Liver (tissue), 9 donors: Measurements from ENCODE around the gene CCDC134. TPM values are rescaled to one million over a fixed set of nuclear protein-coding genes. Genes with fewer than 3 reads are reported as not detected.

Source experiments
- DNase-seq: peaks from one replicate; pipeline ENCODE4 v3.0.0-alpha.2; 2017; ENCODE audit warnings: low spot score
- H3K27ac ChIP-seq, 2 donors: one replicate each; pipeline ENCODE4 v1.7.0; 2013; ENCODE audit warnings: inconsistent platforms in 2 of 2, low read length in 2 of 2, control low read depth in 1 of 2, low read depth in 1 of 2, mild to moderate bottlenecking in 1 of 2
- H3K27me3 ChIP-seq, 4 donors: one replicate each; pipeline versions ENCODE4 v1.6.1 to v1.7.0; 2013; ENCODE audit warnings: low read length in 3 of 4, inconsistent platforms in 1 of 4, mild to moderate bottlenecking in 1 of 4, moderate library complexity in 1 of 4; ENCODE audit not compliant: control insufficient read depth in 4 of 4, insufficient read depth in 4 of 4
- H3K36me3 ChIP-seq, 4 donors: one replicate each; pipeline versions ENCODE4 v1.6.1 to v1.7.0; 2013; ENCODE audit warnings: low read length in 3 of 4, mild to moderate bottlenecking in 3 of 4, low read depth in 1 of 4, moderate library complexity in 1 of 4; ENCODE audit not compliant: control insufficient read depth in 4 of 4, insufficient read depth in 3 of 4
- H3K4me1 ChIP-seq, 4 donors: one replicate each; pipeline versions ENCODE4 v1.6.1 to v1.7.0; 2013; ENCODE audit warnings: low read length in 3 of 4, mild to moderate bottlenecking in 3 of 4, moderate library complexity in 1 of 4; ENCODE audit not compliant: control insufficient read depth in 4 of 4, insufficient read depth in 4 of 4
- H3K4me3 ChIP-seq, 3 donors: one replicate each; pipeline versions ENCODE4 v1.6.1 to v1.7.0; 2013; ENCODE audit warnings: low read length in 3 of 3, control low read depth in 1 of 3, low read depth in 1 of 3, mild to moderate bottlenecking in 1 of 3
- H3K9ac ChIP-seq, 2 donors: one replicate each; pipeline ENCODE4 v1.7.0; 2013; ENCODE audit warnings: low read length in 2 of 2, mild to moderate bottlenecking in 2 of 2, moderate library complexity in 2 of 2, control low read depth in 1 of 2, low read depth in 1 of 2
- H3K9me3 ChIP-seq, 4 donors: one replicate each; pipeline versions ENCODE4 v1.6.1 to v1.7.0; 2013; ENCODE audit warnings: low read length in 3 of 4; ENCODE audit not compliant: control insufficient read depth in 4 of 4
- ATF3 ChIP-seq: IDR thresholded peaks from 2 replicates; pipeline ENCODE4 v1.6.1; 2016; ENCODE audit warnings: antibody characterized with exemption
- CTCF ChIP-seq: fragments of 150-350 bp; IDR thresholded peaks from 2 replicates; pipeline ENCODE4 v1.5.1; 2017; ENCODE audit warnings: improper control_type of control experiment, low read depth, low read length; ENCODE audit not compliant: missing input control
- EGR1 ChIP-seq, 2 donors: IDR thresholded peaks; 2 replicates each; pipeline ENCODE4 v1.6.1; 2016 to 2018; ENCODE audit warnings: antibody characterized with exemption in 2 of 2, low read depth in 2 of 2
- FOXA1 ChIP-seq: IDR thresholded peaks from 2 replicates; pipeline ENCODE4 v1.6.1; 2016; ENCODE audit warnings: antibody characterized with exemption
- FOXA2 ChIP-seq: IDR thresholded peaks from 2 replicates; pipeline ENCODE4 v1.6.1; 2016; ENCODE audit warnings: antibody characterized with exemption
- GABPA ChIP-seq, 2 donors: IDR thresholded peaks in 1 of 2; conservative IDR thresholded peaks in 1 of 2; 2 replicates each; pipeline ENCODE4 v1.6.1; 2016; ENCODE audit warnings: antibody characterized with exemption in 2 of 2, mild to moderate bottlenecking in 1 of 2, moderate library complexity in 1 of 2
- HNF4A ChIP-seq, 2 donors: conservative IDR thresholded peaks; 2 replicates each; pipeline ENCODE4 v1.6.1; 2016; ENCODE audit warnings: antibody characterized with exemption in 2 of 2, mild to moderate bottlenecking in 2 of 2
- HNF4G ChIP-seq: IDR thresholded peaks from 2 replicates; pipeline ENCODE4 v1.6.1; 2016; ENCODE audit warnings: antibody characterized with exemption
- JUND ChIP-seq, 2 donors: IDR thresholded peaks; 2 replicates each; pipeline ENCODE4 v1.6.1; 2016; ENCODE audit warnings: antibody characterized with exemption in 2 of 2
- MAX ChIP-seq: IDR thresholded peaks from 2 replicates; pipeline ENCODE4 v1.6.1; 2016; ENCODE audit warnings: antibody characterized with exemption
- NR2F2 ChIP-seq: IDR thresholded peaks from 2 replicates; pipeline ENCODE4 v1.6.1; 2016; ENCODE audit warnings: antibody characterized with exemption
- RAD21 ChIP-seq, 2 donors: IDR thresholded peaks; 2 replicates each; pipeline ENCODE4 v1.6.1; 2016; ENCODE audit warnings: antibody characterized with exemption in 2 of 2, mild to moderate bottlenecking in 2 of 2
- REST ChIP-seq: IDR thresholded peaks from 2 replicates; pipeline ENCODE4 v1.6.1; 2016; ENCODE audit warnings: antibody characterized with exemption, mild to moderate bottlenecking
- RXRA ChIP-seq, 2 donors: IDR thresholded peaks; 2 replicates each; pipeline ENCODE4 v1.6.1; 2017 to 2018; ENCODE audit warnings: antibody characterized with exemption in 2 of 2, mild to moderate bottlenecking in 1 of 2
- SP1 ChIP-seq: IDR thresholded peaks from 2 replicates; pipeline ENCODE4 v1.6.1; 2018; ENCODE audit warnings: antibody characterized with exemption, mild to moderate bottlenecking
- TAF1 ChIP-seq: conservative IDR thresholded peaks from 2 replicates; pipeline ENCODE4 v1.6.1; 2016; ENCODE audit warnings: antibody characterized with exemption, mild to moderate bottlenecking
- YY1 ChIP-seq: IDR thresholded peaks from 2 replicates; pipeline ENCODE4 v1.6.1; 2016; ENCODE audit warnings: antibody characterized with exemption, mild to moderate bottlenecking
- ZBTB33 ChIP-seq: IDR thresholded peaks from 2 replicates; pipeline ENCODE4 v1.6.1; 2016; ENCODE audit warnings: antibody characterized with exemption
- WGBS: extraction: QIAGEN DNeasy Blood & Tissue Kit; methylation state at CpG from one replicate; pipeline ENCODE4 v1.1.7; 2013; 5-methylcytosine and 5-hydroxymethylcytosine counted together
- polyA plus RNA-seq, 2 donors: library from polyadenylated mRNA; stranded (reverse) in 1 of 2; unstranded in 1 of 2; fragments of 200-250 nt in 1 of 2; fragments of >200 nt in 1 of 2; fragmentation: Nextera tagmentation in 1 of 2; extraction: Ambion mirVana in 1 of 2; gene quantifications; one replicate each; pipeline versions ENCODE4 v1.2.1 to v1.2.3, GENCODE V29; 2013 to 2015
- total RNA-seq, 2 donors: library from RNA; depleted of rRNA; stranded (reverse); fragments of >200 nt; gene quantifications; one replicate each; pipeline ENCODE4 v1.2.3, GENCODE V29; 2014
- donor health status: healthy.
- donor health status: healthy.
- donor health status: healthy.
- donor health status: healthy.
- donor health status: healthy.

The CCDC134 gene
- total and polyA plus RNA-seq, 4 donors, result 2.0 to 13.2 (median 6.4) TPM

GRCh38 chr22:41856469-41856868 lies 56.0 kb downstream of the CCDC134 start:
- H3K4me1 ChIP-seq, result peaks cover 0 to 3% (median under 1%) of the 10 kb centered on the region in 4 donors
- peaks cover 0 to 2% (median 0%) of the 10 kb centered on the region in 4 donors for H3K36me3 ChIP-seq
- TF ChIP-seq JUND (IDR thresholded peaks at IDR 0.05) (no peak), EGR1 (IDR thresholded peaks at IDR 0.05; ENCODE audit: low read depth in 2 of 2) (no peak), ZBTB33 (no peak), HNF4A (conservative IDR thresholded peaks at IDR 0.05) (no peak), ATF3 (no peak), CTCF (no peak), SP1 (no peak), RAD21 (IDR thresholded peaks at IDR 0.05) (no peak), HNF4G (no peak), MAX (no peak), REST (no peak), FOXA1 (no peak), NR2F2 (no peak), YY1 (no peak), TAF1 (no peak), FOXA2 (no peak), RXRA (IDR thresholded peaks at IDR 0.05) (no peak), GABPA (IDR thresholded peaks at IDR 0.05 in 1 of 2, conservative IDR thresholded peaks at IDR 0.05 in 1 of 2) (no peak)
- H3K9me3 ChIP-seq, result no peaks in the 10 kb centered on the region
- 95% methylated on average over 2 of the region's 2 CpGs for WGBS
- no peak for DNase-seq
- no peaks in the 10 kb centered on the region for H3K27me3 ChIP-seq
- H3K27ac ChIP-seq, result no peak overlapping the region
- no peak overlapping the region for H3K9ac ChIP-seq
- H3K4me3 ChIP-seq, result no peak overlapping the region
